ENCODE measurements around the gene PGRMC1. TPM values are rescaled to one million over a fixed set of nuclear protein-coding genes. Genes with fewer than 3 reads are reported as not detected.
A peak's percentile ranks its signal among the peaks of the same experiment; 100 is the strongest.
"Not testable (repeated sequence)": the region's sequence is repeated elsewhere in the genome, so short reads cannot be mapped to it uniquely, and the experiment has no call there.

The PGRMC1 gene
- polyA plus RNA-seq, 10 donors: 88.6 to 155 (median 107) TPM

DNA sequence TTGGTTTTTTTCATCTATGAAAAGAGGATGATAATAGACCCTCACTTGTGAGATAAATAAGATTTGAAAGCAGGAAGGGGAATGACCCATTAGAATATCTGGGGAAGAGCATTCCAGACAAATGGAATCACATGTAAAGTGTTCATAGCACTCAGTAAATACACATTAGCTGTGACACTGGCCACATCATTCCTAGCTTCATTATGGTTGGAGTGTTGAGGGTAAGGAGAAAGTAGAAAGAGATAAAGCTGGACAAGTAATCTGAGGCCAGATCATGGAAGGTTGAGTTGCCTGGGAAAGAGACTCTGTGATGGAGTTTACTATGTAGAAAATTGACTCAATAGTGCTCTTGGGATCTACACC lies 6.9 kb upstream of the PGRMC1 start:
- DNase-seq: no peak

GRCh38 chrX:119230850-119231249 lies 5.2 kb upstream of the PGRMC1 start:
- DNase-seq: no peak

DNA sequence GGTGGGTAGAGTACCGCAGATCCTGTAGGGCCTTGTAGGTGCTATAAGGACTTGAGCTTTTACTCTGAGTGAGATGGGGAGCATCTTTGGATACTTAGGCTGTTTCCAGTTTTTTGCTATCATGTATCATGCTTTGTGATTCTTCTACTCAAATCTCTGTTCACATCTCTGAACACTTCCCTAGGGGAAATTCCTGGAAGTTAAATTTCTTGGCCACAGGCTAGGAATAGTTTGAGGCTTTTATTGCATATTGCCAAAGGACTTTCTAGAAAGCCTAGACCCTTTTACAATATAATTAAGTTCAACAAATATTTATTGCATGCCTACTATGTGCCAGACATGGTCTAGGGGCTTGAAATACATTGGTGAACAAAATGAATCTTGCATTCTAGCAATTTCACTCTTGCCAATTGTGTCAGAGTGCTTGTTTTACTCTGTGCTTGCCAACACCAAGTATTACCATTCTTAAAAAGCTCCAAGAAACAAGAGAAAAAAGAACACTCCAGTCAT lies 4.1 kb upstream of the PGRMC1 start:
- DNase-seq: peak in 2 of 3 donors; percentile 29 to 57

DNA sequence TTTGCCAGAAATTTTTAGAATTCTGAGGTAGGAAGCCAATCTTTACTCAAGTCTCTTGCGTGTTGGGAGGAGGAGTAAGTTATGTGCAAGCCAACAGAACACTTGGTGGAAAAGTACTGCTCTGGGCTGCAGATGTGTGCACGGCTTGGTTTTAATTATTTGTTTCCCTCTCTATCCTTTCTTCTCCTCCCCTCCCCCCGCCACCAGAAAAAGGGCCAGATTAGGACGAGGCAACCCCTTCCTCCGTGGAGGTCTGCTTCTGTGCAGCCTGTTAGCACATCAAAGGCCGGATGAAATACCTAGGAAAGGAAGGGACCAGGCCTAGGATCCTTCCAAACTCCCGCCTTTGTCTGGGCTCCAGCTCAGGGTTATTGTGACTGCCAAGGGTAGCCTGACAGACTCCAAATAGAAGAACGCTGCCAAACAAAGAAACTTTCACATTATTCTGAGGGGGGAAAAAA lies 1.0 kb upstream of the PGRMC1 start:
- peak in 2 of 3 donors; percentile 73 to 87 for DNase-seq

DNA sequence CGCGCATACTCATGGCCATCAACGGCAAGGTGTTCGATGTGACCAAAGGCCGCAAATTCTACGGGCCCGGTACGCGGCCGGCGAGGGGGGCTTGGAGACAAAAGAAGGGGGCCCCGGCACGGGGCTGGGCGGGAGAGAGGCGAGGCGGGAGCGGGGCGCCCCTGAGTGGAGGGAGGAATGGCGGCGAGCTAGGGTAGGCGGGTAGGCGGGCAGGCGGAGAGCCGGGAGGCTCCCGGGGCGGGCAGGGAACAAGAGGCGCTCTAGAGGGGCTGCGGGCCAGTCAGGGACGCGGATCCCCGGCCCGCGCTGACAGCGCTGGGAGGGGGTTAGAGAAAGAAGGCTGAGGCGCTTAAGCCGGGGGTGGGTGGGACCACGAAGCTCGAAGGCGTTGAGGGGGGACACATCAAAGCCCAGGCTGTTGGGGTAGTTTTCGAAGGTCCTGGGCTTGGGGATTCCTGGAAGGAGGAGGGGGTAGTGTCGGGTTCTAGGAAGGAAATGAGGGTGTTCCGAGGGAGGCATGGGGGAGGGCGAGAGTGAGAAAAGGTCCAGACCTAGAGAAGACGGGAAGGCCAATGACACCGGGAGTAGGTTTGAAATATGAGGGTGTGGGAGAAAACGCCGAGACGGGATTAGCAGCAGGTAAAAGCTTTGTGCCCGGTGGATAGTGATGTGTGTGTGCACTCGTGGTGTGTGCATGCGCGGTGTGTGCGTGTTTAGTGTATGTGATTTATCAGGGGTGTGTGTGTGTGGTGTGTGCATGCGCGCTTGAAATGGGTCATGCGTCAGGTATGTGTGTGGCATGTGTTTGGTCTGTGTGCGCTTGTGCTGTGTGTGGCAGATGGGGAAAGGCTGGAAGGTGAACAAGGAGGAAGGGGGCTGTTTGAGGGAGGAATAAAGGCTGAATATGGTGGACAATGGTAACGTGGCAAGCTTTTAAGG lies 807 bp downstream of the PGRMC1 start:
- DNase-seq: peak in 2 of 3 donors; percentile 36 to 63

- no peak for DNase-seq
These were observed 1.5 kb downstream of the PGRMC1 start for GRCh38 chrX:119237562-119237942.

- DNase-seq: no peak
These were observed 2.5 kb downstream of the PGRMC1 start for GRCh38 chrX:119238557-119238956.

DNA sequence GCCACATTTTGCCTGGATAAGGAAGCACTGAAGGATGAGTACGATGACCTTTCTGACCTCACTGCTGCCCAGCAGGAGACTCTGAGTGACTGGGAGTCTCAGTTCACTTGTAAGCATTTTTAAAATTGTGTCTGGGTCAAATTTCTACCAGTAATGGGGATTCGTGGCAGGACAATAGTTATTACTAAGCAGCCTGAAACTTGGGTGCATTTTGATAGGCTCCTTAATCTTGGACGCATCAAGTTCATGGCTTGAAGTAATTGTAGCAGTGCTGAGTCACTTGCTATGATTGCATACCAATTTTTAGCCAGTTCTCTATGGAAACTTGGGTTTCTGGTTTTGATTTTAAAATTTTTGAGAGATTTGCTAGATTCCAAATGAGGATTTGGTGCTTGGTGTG lies 4.3 kb downstream of the PGRMC1 start:
- no peak for DNase-seq

DNA sequence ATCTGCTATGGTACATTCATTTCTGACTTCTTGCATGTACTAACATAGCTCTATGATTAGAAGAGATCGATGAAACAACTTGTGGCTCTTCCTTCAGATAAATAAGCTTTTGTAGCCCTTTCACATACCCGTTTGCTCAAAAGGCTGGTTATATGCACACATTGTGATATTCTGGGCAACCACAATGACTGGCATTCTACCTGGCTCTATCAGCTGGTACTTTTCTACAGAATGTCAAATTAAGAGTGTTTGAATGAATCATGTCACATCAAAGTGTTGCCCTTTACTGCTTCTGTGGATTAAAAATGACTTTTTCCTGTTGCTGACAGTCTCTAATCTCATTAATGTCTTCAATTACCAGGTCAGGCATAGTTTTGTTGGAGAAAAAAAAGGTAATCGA lies 11.6 kb downstream of the PGRMC1 start:
- DNase-seq: no peak

DNA sequence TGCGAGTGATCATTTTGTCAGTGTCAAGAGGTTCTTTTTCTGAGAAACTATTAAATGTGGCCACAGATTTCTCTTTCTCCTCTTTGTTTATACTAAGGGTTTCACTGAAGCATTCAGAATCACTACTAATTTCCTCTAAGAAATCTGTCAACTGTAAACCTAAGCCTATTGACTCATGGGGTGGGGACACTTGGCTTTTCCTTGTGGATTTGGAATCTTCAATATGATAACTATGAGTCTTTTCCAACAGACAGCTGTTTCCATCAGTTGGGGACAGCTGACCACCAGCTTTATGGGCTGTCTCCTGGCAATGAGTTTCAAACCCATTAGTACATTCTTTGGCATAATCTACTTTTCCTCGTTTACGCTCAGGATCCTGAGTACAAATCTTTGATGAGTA lies 13.8 kb downstream of the PGRMC1 start:
- no peak for DNase-seq

DNA sequence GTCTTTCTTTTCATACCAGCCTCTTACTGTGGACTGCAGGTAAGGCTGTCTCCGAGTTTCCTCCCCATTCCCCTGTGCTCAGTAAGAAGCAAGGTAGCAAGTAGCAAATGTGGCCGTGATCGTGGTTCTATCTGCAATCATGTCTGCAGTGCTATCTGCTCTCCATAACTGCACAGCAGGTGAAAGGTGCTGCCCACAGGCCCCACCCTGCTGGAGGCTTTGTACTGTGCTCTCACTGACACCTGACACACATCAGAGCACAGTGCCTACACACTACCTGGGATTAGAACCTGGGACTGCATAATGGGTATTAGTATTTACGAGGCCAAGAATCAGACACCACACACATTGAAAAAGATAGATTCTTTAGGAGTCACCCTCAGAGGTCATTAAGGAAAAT lies 15.3 kb downstream of the PGRMC1 start:
- DNase-seq: no peak

GRCh38 chrX:119252716-119253115 lies 16.6 kb downstream of the PGRMC1 start:
- no peak for DNase-seq

- peak; percentile 8 to 52 (median 22) for DNase-seq
These were observed 30.4 kb downstream of the PGRMC1 start for GRCh38 chrX:119266364-119266995.

GRCh38 chrX:119267115-119267514 lies 31.0 kb downstream of the PGRMC1 start:
- not testable (repeated sequence) for DNase-seq

DNA sequence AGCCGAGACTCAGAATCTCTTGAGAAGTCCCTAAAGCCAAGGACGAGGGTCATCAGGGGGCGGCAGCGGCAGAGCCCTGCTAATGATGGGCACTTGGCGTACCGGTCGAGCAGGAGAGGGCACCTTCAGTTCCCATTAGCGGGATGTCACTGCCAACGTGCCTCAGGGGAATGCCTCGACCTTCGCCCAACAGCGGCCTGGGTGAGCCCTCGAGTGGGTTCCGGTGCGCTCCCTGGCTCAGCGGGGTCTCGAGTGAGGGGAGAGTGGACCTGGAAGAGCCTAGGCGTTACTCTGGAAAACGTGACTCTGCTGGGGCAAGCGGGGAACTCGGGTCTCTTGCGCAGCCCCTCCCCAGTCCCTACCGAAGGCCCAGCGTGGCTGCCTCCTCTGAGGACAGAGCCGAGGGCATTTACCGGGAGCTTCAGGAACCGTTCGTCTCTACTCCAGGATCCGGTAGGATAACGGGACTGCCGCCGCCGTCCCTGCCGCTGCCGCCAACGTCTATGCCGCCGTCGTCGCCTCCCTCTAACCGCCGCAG lies 36.9 kb downstream of the PGRMC1 start:
- DNase-seq: no peak

- peak; percentile 16 to 45 (median 20) for DNase-seq
These were observed 37.5 kb downstream of the PGRMC1 start for GRCh38 chrX:119273420-119274192.

- DNase-seq: not testable (repeated sequence)
These were observed 46.3 kb downstream of the PGRMC1 start for GRCh38 chrX:119282347-119282746.

GRCh38 chrX:119288890-119289393 lies 52.9 kb downstream of the PGRMC1 start:
- no peak for DNase-seq

DNA sequence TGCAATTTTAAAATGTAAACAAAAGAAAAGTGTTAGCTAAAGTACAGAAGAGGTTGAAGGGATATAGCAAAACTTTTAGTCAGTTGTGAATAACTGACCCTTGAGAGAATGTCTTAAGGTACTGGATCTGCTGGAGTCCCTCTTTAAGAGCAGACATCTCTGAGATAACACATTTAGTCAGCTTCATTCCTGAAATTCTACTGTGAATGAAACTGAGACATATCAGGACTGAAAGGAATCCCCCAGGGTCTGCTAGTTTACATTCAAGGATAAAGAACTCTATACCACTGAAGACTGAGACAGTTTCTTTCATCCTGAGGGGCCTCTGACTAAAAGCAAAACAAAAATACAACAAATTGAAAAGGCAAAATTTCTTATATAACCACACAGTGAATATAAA lies 54.4 kb downstream of the PGRMC1 start:
- DNase-seq: no peak

DNA sequence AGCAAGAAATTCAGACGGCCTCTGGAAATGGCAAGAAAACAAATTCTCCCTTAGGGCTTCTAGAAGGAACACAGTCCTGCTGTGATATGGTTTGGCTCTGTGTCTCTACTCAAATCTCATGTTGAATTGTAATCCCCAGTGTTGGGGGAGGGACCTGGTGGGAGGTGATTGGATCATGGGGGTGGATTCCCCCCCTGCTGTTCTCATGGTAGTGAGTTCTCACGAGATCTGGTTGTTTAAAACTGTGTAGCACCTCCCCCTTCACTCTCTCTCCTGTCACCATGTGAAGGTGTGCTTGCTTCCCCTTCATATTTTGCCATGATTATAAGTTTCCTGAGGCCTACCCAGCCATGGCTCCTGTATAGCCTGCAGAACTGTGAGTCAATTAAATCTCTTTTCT lies 55.2 kb downstream of the PGRMC1 start:
- DNase-seq: not testable (repeated sequence)

DNA sequence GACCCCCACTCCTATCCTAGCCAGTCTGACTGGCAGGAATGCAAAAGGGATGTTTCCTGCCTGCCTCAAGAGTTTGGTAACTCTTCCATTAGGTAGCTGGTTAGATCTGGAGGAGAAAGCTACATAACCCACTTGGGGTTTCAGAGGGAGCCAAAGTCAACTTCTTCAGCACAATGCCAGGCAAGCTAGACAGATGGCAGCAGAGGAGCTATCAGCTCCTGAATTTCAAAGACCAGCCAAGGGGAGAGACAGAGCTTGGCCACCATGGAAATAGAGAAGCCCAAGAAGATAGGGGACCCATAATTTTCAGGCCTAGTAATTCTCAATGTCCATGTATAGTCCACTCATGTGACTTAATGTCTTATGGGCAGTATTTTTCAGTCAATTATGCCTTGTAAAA lies 56.4 kb downstream of the PGRMC1 start:
- DNase-seq: no peak

All from muscle of back (tissue), 11 donors.